LNCaP clone FGC (cell line): ENCODE results near the gene ITGA8.

Source experiments
- DNase-seq: peaks from one replicate; pipeline ENCODE4 v3.0.0-alpha.2; 2011; ENCODE audit warnings: low read depth
- H3K4me3 ChIP-seq: 2 replicates; pipeline ENCODE4 v1.5.1; 2011; ENCODE audit warnings: mild to moderate bottlenecking, low read depth, low read length, control low read depth
- TF ChIP-seq, protein P1 (sequence below): IDR thresholded peaks from 2 replicates; pipeline ENCODE4 v1.5.1; 2012; ENCODE audit warnings: mild to moderate bottlenecking; ENCODE audit not compliant: control insufficient read depth, insufficient read depth; ENCODE audit errors: extremely low read depth

Gene ITGA8

DNA sequence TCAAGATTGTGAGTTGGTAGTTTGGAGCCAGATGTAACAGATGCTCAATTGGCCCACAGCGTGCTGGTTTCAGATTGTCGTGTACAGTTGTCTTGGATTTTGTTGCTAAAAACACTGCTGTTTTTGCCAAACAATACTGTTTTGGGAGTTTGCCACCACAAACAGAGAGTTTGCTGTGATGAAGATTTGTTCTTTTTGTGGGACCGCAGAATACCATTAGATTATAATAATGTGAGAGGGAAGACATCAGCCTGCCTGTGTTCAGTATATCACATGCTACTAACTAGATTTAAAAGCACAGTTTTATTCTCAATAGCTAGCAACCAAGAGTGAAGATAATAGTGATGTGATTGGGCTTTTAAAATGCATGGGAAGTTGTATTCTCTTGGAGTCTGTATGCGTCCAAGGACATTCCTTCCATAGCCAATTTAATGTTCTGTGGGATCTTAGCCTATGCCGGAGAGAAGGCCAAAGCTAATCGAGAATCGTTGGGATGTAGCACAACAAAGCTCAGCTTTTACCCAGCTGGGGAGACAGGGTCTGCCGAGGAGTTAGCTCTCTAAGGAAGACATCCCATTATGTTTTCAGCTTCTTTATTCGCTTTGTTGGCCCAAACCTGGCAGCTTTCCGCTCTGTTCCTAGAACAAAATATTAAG, 18.7 kb upstream of the ITGA8 start:
- TF ChIP-seq, protein P1, sequence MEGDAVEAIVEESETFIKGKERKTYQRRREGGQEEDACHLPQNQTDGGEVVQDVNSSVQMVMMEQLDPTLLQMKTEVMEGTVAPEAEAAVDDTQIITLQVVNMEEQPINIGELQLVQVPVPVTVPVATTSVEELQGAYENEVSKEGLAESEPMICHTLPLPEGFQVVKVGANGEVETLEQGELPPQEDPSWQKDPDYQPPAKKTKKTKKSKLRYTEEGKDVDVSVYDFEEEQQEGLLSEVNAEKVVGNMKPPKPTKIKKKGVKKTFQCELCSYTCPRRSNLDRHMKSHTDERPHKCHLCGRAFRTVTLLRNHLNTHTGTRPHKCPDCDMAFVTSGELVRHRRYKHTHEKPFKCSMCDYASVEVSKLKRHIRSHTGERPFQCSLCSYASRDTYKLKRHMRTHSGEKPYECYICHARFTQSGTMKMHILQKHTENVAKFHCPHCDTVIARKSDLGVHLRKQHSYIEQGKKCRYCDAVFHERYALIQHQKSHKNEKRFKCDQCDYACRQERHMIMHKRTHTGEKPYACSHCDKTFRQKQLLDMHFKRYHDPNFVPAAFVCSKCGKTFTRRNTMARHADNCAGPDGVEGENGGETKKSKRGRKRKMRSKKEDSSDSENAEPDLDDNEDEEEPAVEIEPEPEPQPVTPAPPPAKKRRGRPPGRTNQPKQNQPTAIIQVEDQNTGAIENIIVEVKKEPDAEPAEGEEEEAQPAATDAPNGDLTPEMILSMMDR = no peak
- DNase-seq = no peak
- no peak overlapping the region for H3K4me3 ChIP-seq

DNA sequence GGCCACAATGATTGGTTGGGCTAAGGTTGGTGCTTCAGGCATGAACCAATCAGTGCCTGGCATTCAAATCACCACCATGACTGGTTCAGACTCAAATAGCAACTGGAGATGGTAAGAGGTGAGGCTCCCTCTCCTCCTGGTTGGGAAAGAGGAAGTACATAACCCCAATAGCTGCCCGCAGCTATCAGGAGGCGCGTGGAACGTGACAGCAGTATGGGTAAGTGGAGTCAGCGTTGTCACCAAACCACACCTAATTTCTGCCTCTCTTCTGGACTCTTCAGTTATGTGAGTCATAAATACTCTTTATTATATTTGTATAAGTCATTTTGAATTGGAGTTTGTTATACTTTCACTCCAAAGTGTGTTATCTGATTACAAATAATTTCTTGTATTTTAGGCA, 17.9 kb upstream of the ITGA8 start:
- no peak for DNase-seq
- H3K4me3 ChIP-seq = no peak overlapping the region
- TF ChIP-seq, protein P1 = no peak

DNA sequence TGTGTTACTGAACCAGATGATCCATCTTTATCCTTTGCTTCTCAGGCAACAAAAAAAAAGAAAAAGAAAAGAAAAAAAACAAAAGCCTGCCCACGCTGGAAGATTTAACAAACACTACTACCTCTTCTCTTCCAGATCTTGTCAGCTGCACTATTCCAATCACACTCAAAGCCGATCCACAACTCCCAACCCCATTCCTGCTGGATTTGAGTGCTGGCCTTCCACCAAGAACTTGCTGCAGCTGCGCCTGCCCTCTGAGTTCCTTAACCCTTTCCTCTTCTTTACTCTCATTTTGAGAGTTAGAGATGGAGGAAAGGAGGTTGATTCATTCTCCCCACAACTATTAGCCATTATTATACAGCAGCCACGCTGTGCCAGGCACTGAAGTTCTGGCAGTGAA, 16.0 kb upstream of the ITGA8 start:
- no peak for DNase-seq
- no peak overlapping the region for H3K4me3 ChIP-seq
- TF ChIP-seq, protein P1 = no peak

DNA sequence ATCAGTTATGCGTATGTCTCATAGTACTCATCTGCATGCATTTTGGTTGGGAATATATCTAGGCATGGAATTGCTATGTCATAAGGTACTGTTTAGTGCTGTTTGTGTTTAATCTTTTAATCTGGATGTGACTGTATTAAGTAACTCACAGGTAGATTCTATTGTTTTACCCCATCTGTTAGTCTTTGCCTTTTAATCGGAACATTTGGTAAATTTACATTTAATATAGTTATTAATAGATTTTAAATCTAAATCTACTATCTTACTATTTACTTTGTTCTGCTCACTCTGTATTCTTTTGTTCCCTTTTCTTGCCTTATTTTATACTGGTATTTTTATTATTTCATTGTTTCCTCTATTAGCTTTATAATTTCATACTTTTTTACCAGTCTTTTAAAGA, 10.6 kb upstream of the ITGA8 start:
- no peak overlapping the region for H3K4me3 ChIP-seq
- DNase-seq = no peak
- TF ChIP-seq, protein P1 = no peak

DNA sequence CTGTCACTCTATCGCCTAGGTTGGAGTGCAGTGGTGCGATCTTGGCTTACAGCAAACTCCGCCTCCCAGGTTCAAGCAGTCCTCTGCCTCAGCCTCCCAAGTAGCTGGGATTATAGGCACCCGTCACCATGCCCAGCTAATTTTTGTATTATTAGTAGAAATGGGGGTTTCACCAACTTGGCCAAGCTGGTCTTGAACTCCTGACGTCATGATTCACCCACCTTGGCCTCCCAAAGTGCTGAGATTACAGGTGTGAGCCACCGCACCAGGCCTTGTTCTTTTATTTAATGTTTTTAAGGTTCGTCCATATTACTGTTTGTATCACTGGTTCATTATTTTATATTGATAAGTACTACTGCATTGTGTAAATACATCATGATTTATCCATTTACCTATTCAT, 10.2 kb upstream of the ITGA8 start:
- TF ChIP-seq, protein P1 = no peak
- no peak overlapping the region for H3K4me3 ChIP-seq

DNA sequence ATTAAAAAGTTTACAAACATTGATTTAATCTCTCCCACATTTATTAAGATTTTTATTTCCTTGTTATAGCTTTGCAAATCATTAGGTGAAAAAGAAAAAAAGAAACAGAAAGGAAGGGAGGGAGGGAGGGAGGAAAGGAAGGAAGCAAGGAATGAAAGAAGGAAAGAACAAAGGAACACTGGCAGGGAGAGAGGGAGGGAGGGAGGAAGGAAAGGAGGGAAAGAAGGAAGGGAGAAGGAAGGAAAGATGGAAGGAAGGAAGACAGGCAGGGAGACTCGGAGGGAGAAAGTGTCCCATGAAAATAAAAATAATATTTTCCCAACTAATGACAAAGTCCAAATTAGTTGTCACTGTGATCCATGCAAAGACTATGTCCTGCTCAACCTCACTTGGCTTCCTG, 6.3 kb upstream of the ITGA8 start:
- no peak for DNase-seq
- H3K4me3 ChIP-seq = no peak overlapping the region
- TF ChIP-seq, protein P1 = no peak

More for the DNA sequence above, 10.2 kb upstream of the ITGA8 start:
- DNase-seq = no peak

DNA sequence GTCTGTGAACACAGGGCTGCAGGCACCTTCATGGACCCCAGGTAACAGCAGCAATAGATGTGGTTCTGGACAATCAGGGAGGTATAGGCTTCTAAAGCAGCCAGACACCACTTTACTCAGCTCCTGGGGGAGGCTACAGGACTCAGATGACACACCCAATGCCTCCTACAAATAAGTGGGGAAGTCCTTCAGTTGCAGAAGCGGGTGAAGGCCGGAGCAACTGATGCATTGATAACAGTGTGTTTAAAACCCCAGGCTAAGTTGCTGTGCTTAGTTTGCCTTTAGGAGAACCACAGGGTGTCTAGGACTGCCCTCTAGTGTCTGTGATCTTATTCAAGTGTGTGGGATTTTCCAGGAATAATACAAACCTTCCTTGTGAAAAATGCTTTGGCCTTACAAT, 5.9 kb upstream of the ITGA8 start:
- TF ChIP-seq, protein P1 = peak; percentile 75
- H3K4me3 ChIP-seq = no peak overlapping the region
- DNase-seq = peak; percentile 40
